Gastrocnemius medialis (tissue), 4 donors: ENCODE results near the gene SLC10A3. TPM values are rescaled to one million over a fixed set of nuclear protein-coding genes. Genes with fewer than 3 reads are reported as not detected.
A peak's percentile ranks its signal among the peaks of the same experiment; 100 is the strongest.

Source experiments
- ATAC-seq, 2 donors: fragments of 150-250 bp; one replicate each; pipeline ENCODE4 v1.9.1; 2016
- DNase-seq, 2 donors: peaks; one replicate each; pipeline ENCODE4 v3.0.0-alpha.2; 2019
- H3K27ac ChIP-seq, 4 donors: fragments of 200-600 bp; sonication (generic); 1 replicate in 1 of 4; 2 replicates in 3 of 4; pipeline ENCODE4 v1.5.1; 2016 to 2018; ENCODE audit warnings: mild to moderate bottlenecking in 2 of 4, moderate library complexity in 1 of 4
- H3K27me3 ChIP-seq, 3 donors: fragments of 200-600 bp; sonication (generic) in 2 of 3; 1 replicate in 1 of 3; 2 replicates in 2 of 3; pipeline versions ENCODE4 v1.5.1 to v1.6.0; 2016 to 2019; ENCODE audit warnings: mild to moderate bottlenecking in 1 of 3, moderate library complexity in 1 of 3
- H3K36me3 ChIP-seq, 2 donors: fragments of 200-600 bp; sonication (generic) in 1 of 2; one replicate each; pipeline ENCODE4 v1.5.1; 2017 to 2018
- H3K4me1 ChIP-seq, 2 donors: fragments of 200-600 bp; sonication (generic) in 1 of 2; one replicate each; pipeline ENCODE4 v1.5.1; 2016 to 2017; ENCODE audit warnings: mild to moderate bottlenecking in 2 of 2
- H3K4me3 ChIP-seq, 4 donors: fragments of 200-600 bp; sonication (generic) in 3 of 4; 1 replicate in 1 of 4; 2 replicates in 3 of 4; pipeline ENCODE4 v1.5.1; 2016 to 2019; ENCODE audit warnings: mild to moderate bottlenecking in 2 of 4
- H3K9me3 ChIP-seq, 3 donors: fragments of 200-600 bp; sonication (generic) in 2 of 3; 1 replicate in 1 of 3; 2 replicates in 2 of 3; pipeline ENCODE4 v1.5.1; 2016 to 2019
- POLR2A ChIP-seq, 2 donors: fragments of 450-650 bp; IDR thresholded peaks; one replicate each; pipeline ENCODE4 v1.6.1; 2017; ENCODE audit warnings: antibody characterized with exemption in 2 of 2, mild to moderate bottlenecking in 2 of 2, moderate library complexity in 2 of 2
- in situ Hi-C, 4 donors: fragments of 200-750 bp; cut with MboI; loops; one replicate each; pipeline versions ENCODE4 v1.15.0 to v1.8.0; 2017; ENCODE audit warnings: low sequenced_read_pairs in 4 of 4
- intact Hi-C: fragments of 100-400 bp; cut with DNase I; formaldehyde crosslinking; loops from one replicate; pipeline ENCODE4 v1.15.1; 2023; ENCODE audit warnings: low total_unique reads
- microRNA-seq, 2 donors: library from miRNA; unstranded; fragments of <30 nt; microRNA quantifications; one replicate each; pipeline ENCODE4, GENCODE V29; 2016; ENCODE audit warnings: borderline replicate concordance in 2 of 2
- total RNA-seq, 4 donors: library from RNA; depleted of rRNA; stranded (reverse); fragments of >200 nt; gene quantifications; one replicate each; pipeline versions ENCODE4 v1.1.0 to v1.2.3, GENCODE V29; 2016
- TF ChIP-seq, protein P1 (sequence below), 5 experiments: fragments of 450-650 bp in 3 of 5; fragments of 200-600 bp in 2 of 5; sonication (generic) in 2 of 5; IDR thresholded peaks in 4 of 5; conservative IDR thresholded peaks in 1 of 5; 1 replicate in 4 of 5; 2 replicates in 1 of 5; pipeline ENCODE4 v1.5.1; 2016 to 2019; ENCODE audit warnings: antibody characterized with exemption in 5 of 5, mild to moderate bottlenecking in 3 of 5, moderate library complexity in 3 of 5

SLC10A3 gene
- total RNA-seq, 4 donors from 2014 or later, result 11.8 to 33.3 (median 21.0) TPM

DNA sequence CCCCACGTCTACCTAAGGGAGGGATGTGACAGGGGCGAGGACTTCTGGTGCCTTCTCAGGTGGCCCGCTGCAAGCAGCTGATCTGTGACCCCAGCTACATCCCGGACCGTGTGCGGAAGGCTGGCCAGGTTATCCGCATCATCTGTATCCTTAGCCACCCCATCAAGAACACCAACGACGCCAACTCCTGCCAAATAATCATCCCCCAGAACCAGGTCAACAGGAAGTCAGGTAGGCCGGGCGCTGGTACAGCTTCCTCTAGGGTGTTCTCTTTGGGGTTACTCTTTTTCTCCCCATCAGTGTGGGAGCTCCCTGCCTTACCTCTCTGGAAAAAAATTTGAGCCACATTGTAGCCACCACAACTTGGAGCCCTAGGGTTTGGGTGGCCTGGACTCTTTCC, 48.9 kb downstream of the SLC10A3 start:
- in situ Hi-C loops (no loop called here), intact Hi-C loops (no loop called here)
- no peak overlapping the region for H3K4me3 ChIP-seq
- no peaks in the 10 kb centered on the region for H3K9me3 ChIP-seq
- H3K27me3 ChIP-seq, result no peaks in the 10 kb centered on the region
- H3K4me1 ChIP-seq, result peaks cover 4 to 8% of the 10 kb centered on the region in 2 donors
- TF ChIP-seq POLR2A (IDR thresholded peaks at IDR 0.05), result no peak
- TF ChIP-seq, protein P1, sequence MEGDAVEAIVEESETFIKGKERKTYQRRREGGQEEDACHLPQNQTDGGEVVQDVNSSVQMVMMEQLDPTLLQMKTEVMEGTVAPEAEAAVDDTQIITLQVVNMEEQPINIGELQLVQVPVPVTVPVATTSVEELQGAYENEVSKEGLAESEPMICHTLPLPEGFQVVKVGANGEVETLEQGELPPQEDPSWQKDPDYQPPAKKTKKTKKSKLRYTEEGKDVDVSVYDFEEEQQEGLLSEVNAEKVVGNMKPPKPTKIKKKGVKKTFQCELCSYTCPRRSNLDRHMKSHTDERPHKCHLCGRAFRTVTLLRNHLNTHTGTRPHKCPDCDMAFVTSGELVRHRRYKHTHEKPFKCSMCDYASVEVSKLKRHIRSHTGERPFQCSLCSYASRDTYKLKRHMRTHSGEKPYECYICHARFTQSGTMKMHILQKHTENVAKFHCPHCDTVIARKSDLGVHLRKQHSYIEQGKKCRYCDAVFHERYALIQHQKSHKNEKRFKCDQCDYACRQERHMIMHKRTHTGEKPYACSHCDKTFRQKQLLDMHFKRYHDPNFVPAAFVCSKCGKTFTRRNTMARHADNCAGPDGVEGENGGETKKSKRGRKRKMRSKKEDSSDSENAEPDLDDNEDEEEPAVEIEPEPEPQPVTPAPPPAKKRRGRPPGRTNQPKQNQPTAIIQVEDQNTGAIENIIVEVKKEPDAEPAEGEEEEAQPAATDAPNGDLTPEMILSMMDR (IDR thresholded peaks at IDR 0.05 in 4 of 5, conservative IDR thresholded peaks at IDR 0.05 in 1 of 5), result no peak
- peaks cover 0 to 11% of the 10 kb centered on the region in 2 donors for H3K36me3 ChIP-seq
- DNase-seq, result no peak
- H3K27ac ChIP-seq, result no peak overlapping the region
- no peak for ATAC-seq

DNA sequence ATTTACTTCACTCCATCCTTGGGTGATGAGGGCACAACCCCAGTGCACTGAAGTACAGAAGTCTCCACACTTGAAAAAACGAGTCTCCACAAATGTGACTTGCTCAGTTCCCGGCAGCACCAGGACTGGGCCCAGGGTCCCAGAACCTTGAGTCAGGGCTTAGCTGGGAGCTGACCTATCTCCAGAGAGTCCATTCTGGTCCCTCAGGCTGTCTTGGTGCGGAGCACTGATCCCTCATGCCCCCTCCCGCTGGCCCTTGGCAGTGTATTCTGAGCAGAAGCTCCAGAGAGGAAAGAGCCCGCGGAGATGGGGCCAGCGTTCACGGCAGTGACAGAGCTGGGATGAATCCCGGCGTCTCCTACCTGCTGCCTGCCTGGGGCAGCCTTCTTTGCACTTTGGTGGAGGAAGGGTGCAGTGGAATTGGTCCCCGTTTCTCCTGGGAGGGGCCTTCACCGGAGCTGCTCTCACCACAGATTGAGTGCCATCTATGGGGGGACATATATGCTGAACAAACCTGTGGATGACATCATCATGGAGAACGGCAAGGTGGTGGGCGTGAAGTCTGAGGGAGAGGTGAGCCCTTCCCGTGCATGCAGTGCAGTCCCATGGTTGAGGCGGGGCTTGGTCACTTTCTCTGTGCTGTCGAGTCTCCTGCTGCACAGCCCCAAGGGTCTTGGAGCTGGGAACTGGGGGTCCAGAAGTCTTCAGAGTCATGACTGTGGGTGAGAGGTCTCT, 49.6 kb downstream of the SLC10A3 start:
- Histone ChIP-seq H3K27me3 (no peaks in the 10 kb centered on the region), H3K27ac (no peak overlapping the region), H3K4me3 (no peak overlapping the region), H3K36me3 (peaks cover 0 to 11% of the 10 kb centered on the region in 2 donors), H3K4me1 (peaks cover 4 to 13% of the 10 kb centered on the region in 2 donors), H3K9me3 (no peaks in the 10 kb centered on the region)
- in situ Hi-C loops, result no loop called here
- intact Hi-C loops, result no loop called here
- ATAC-seq (no peak), DNase-seq (no peak)
- TF ChIP-seq, protein P1 (IDR thresholded peaks at IDR 0.05 in 4 of 5, conservative IDR thresholded peaks at IDR 0.05 in 1 of 5), result no peak
- TF ChIP-seq POLR2A (IDR thresholded peaks at IDR 0.05), result no peak

DNA sequence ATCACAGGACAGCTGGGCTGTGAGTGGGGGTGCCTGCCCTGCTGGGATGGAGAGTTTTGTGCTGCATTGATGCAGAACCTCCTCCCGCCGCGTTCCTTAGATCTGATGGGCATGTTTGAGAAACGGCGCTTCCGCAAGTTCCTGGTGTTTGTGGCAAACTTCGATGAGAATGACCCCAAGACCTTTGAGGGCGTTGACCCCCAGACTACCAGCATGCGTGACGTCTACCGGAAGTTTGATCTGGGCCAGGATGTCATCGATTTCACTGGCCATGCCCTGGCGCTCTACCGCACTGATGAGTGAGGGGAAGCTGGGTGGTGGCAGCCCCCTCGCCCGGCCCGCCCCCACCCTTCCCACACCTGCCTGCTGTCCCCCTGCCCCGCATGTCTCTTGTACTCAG, 50.6 kb downstream of the SLC10A3 start:
- Histone ChIP-seq H3K4me3 (no peak overlapping the region), H3K27me3 (no peaks in the 10 kb centered on the region), H3K4me1 (peaks cover under 1 to 7% of the 10 kb centered on the region in 2 donors), H3K9me3 (no peaks in the 10 kb centered on the region), H3K36me3 (peaks cover 0 to 14% of the 10 kb centered on the region in 2 donors), H3K27ac (no peak overlapping the region)
- ATAC-seq, result no peak
- TF ChIP-seq POLR2A (IDR thresholded peaks at IDR 0.05), result no peak
- no peak for DNase-seq
- in situ Hi-C loops (no loop called here), intact Hi-C loops (loop anchor here (5.0 kb wide), 1 partner anchor 43 kb away; the partner anchor contains the start of gene RPL10)

DNA sequence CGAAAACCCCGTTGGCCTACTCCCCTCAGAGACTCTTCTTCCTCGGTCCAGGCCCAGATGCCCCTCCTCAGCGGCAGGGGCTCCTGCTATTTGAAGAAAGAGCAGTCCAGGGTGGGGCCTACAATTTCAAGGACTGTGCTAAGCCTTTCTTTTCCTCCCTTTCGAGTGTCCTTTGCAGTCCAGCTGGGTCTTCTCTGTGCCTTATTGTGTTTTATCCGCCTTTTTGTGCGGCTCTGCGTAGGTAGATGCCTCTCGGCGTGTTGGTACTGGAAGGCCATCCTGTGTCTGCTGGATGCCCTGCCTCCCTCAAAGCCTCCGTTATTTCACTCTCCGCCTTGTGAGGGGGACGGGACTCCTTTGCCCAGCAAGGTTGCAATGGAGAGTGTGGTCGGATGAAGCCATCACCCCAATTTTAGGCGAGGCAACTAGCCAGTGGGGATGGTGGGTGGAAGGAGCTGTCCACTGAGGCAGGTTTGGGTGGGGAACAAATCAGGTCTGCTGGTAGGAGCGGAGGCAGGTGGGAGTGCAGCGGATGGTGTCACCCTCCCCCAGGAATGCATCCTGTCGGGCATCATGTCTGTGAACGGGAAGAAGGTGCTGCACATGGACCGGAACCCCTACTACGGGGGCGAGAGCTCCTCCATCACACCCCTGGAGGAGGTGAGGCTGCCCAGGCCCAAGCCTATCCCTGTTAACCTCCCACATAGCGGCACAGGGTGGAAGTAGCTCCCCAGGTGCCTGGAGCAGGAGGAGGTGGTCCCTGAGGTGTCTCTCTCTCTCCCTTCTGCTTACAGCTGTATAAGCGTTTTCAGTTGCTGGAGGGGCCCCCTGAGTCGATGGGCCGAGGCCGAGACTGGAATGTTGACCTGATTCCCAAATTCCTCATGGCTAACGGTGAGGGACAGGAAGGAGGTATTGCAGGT, 52.2 kb downstream of the SLC10A3 start:
- peaks cover 0 to 17% of the 10 kb centered on the region in 2 donors for H3K36me3 ChIP-seq
- in situ Hi-C loops, result no loop called here
- peaks cover 0 to 5% of the 10 kb centered on the region in 2 donors for H3K4me1 ChIP-seq
- no peaks in the 10 kb centered on the region for H3K9me3 ChIP-seq
- peak overlapping the region; percentile 79 to 88 (median 82) for H3K27ac ChIP-seq
- TF ChIP-seq POLR2A (IDR thresholded peaks at IDR 0.05), result no peak
- TF ChIP-seq, protein P1 (IDR thresholded peaks at IDR 0.05 in 4 of 5, conservative IDR thresholded peaks at IDR 0.05 in 1 of 5), result no peak
- no peaks in the 10 kb centered on the region for H3K27me3 ChIP-seq
- intact Hi-C loops, result loop anchor here (2.0 to 5.0 kb wide), 3 partner anchors 27 to 53 kb away; partner anchors contain the start of genes RPL10, SLC10A3 and TAFAZZIN
- no peak for ATAC-seq
- DNase-seq, result no peak
- peak overlapping the region; percentile 64 to 84 (median 66) for H3K4me3 ChIP-seq

Small RNAs within 50 kb of the gene (microRNA-seq; reads per million reads assigned to microRNA genes)
- gene MIR6858, result 0 reads per million in 2 donors

Other genes with a start within 250 kb of the SLC10A3 start
- gene OPN1MW3, start 233.0 kb downstream of the SLC10A3 start, total RNA-seq, result not detected
- gene TEX28, start 195.5 kb downstream of the SLC10A3 start, total RNA-seq, result not detected
- gene TKTL1, start 194.8 kb downstream of the SLC10A3 start, total RNA-seq, result under 1 TPM in 3 of 4 donors, not detected in 1; 0.09 to 0.36 (median 0.10) TPM
- gene FLNA, start 116.0 kb downstream of the SLC10A3 start, total RNA-seq, result 100 to 1,000 TPM in 1 of 4 donors, 10 to 100 TPM in 3; 23.9 to 128 (median 88.9) TPM
- 10 to 100 TPM; 36.2 to 61.5 (median 53.2) TPM for gene EMD, start 111.3 kb downstream of the SLC10A3 start, total RNA-seq
- gene RPL10, start 92.3 kb downstream of the SLC10A3 start, total RNA-seq, result 1,000 to 10,000 TPM; 3,899 to 6,066 (median 5,720) TPM
- 100 to 1,000 TPM in 3 of 4 donors, 10 to 100 TPM in 1; 88.4 to 148 (median 116) TPM for gene DNASE1L1, start 81.4 kb downstream of the SLC10A3 start, total RNA-seq
- gene TAFAZZIN, start 79.1 kb downstream of the SLC10A3 start, total RNA-seq, result 10 to 100 TPM; 17.6 to 28.3 (median 20.1) TPM
- 10 to 100 TPM; 16.7 to 37.8 (median 26.2) TPM for gene ATP6AP1, start 62.0 kb downstream of the SLC10A3 start, total RNA-seq
- gene GDI1, start 53.5 kb downstream of the SLC10A3 start, total RNA-seq, result 10 to 100 TPM; 19.8 to 54.5 (median 39.0) TPM
- 10 to 100 TPM; 30.9 to 55.4 (median 45.3) TPM for gene FAM50A, start 46.5 kb downstream of the SLC10A3 start, total RNA-seq
- 10 to 100 TPM in 1 of 4 donors, 1 to 10 TPM in 3; 1.2 to 10.7 (median 2.8) TPM for gene PLXNA3, start 32.3 kb downstream of the SLC10A3 start, total RNA-seq
- gene LAGE3, start 11.3 kb downstream of the SLC10A3 start, total RNA-seq, result 10 to 100 TPM; 26.0 to 72.5 (median 29.3) TPM
- gene UBL4A, start 4.0 kb downstream of the SLC10A3 start, total RNA-seq, result 100 to 1,000 TPM in 1 of 4 donors, 10 to 100 TPM in 3; 54.6 to 116 (median 79.8) TPM
- gene FAM3A, start 25.6 kb upstream of the SLC10A3 start, total RNA-seq, result 10 to 100 TPM; 28.3 to 44.5 (median 37.8) TPM
- 10 to 100 TPM in 1 of 4 donors, 1 to 10 TPM in 3; 1.5 to 23.9 (median 7.6) TPM for gene G6PD, start 56.2 kb upstream of the SLC10A3 start, total RNA-seq
- gene IKBKG, start 57.0 kb upstream of the SLC10A3 start, total RNA-seq, result 10 to 100 TPM in 3 of 4 donors, 1 to 10 TPM in 1; 8.8 to 17.5 (median 11.6) TPM
- not detected for gene CTAG1A, start 94.5 kb upstream of the SLC10A3 start, total RNA-seq
- gene CTAG1B, start 128.7 kb upstream of the SLC10A3 start, total RNA-seq, result not detected
- gene CTAG2, start 162.9 kb upstream of the SLC10A3 start, total RNA-seq, result not detected